ENCODE results near the gene ZNF343. TPM values are rescaled to one million over a fixed set of nuclear protein-coding genes. Genes with fewer than 3 reads are reported as not detected.
A peak's percentile ranks its signal among the peaks of the same experiment; 100 is the strongest.
"Not testable (repeated sequence)": the region's sequence is repeated elsewhere in the genome, so short reads cannot be mapped to it uniquely, and the experiment has no call there.

Gene ZNF343
- total RNA-seq = 5.8 TPM
- long read RNA-seq, transcript ZNF343-201 (6 exons, 3,632 nt) = major isoform, 5 of 22 reads
- long read RNA-seq, partial matches to known transcripts = 1 of 22 reads
- long read RNA-seq, other reads (novel, unspliced or antisense) = 16 of 22 reads

- ATAC-seq (peak; percentile 97), DNase-seq (peak; percentile 84)
- intact Hi-C loops (cut with micrococcal nuclease) = no loop called here
These were observed at the start of gene ZNF343 for GRCh38 chr20:2508631-2509467. Gene ZNF343, minus strand, starts transcription at chr20:2508915. Its CDS starts 15,020 bp downstream, at chr20:2493895.

- intact Hi-C loops (cut with micrococcal nuclease) = no loop called here
- DNase-seq (no peak), ATAC-seq (no peak)
These were observed 49.3 kb upstream of the ZNF343 start for GRCh38 chr20:2557873-2558580.

GRCh38 chr20:2545594-2545993 lies 36.9 kb upstream of the ZNF343 start:
- no peak for DNase-seq
- ATAC-seq = no peak
- intact Hi-C loops (cut with micrococcal nuclease) = no loop called here

GRCh38 chr20:2544211-2544610 lies 35.5 kb upstream of the ZNF343 start:
- DNase-seq (no peak), ATAC-seq (no peak)

GRCh38 chr20:2542361-2542760 lies 33.6 kb upstream of the ZNF343 start:
- ATAC-seq (no peak), DNase-seq (no peak)
- intact Hi-C loops (cut with micrococcal nuclease) = no loop called here

More at GRCh38 chr20:2544211-2544610, 35.5 kb upstream of the ZNF343 start:
- intact Hi-C loops (cut with micrococcal nuclease) = no loop called here

- ATAC-seq (no peak), DNase-seq (no peak)
- intact Hi-C loops (cut with micrococcal nuclease) = no loop called here
These were observed 33.2 kb upstream of the ZNF343 start for GRCh38 chr20:2541940-2542339.

- ATAC-seq (no peak), DNase-seq (no peak)
- intact Hi-C loops (cut with micrococcal nuclease) = no loop called here
These were observed 30.4 kb upstream of the ZNF343 start for GRCh38 chr20:2538931-2539720.

GRCh38 chr20:2538356-2538755 lies 29.6 kb upstream of the ZNF343 start:
- DNase-seq (no peak), ATAC-seq (no peak)
- intact Hi-C loops (cut with micrococcal nuclease) = no loop called here

GRCh38 chr20:2537101-2537500 lies 28.4 kb upstream of the ZNF343 start:
- DNase-seq = no peak
- intact Hi-C loops (cut with micrococcal nuclease) = no loop called here
- no peak for ATAC-seq

- intact Hi-C loops (cut with micrococcal nuclease) = no loop called here
These were observed 27.9 kb upstream of the ZNF343 start, which contains the start of gene TMC2 for GRCh38 chr20:2536560-2536986. Gene TMC2, plus strand, starts transcription at chr20:2536573. Its CDS starts 49 bp downstream, at chr20:2536622.

GRCh38 chr20:2535711-2536559 lies 27.2 kb upstream of the ZNF343 start:
- ATAC-seq (no peak), DNase-seq (no peak)
- intact Hi-C loops (cut with micrococcal nuclease) = no loop called here

More at GRCh38 chr20:2536560-2536986, 27.9 kb upstream of the ZNF343 start, which contains the start of gene TMC2:
- DNase-seq (no peak), ATAC-seq (no peak)

GRCh38 chr20:2533118-2533517 lies 24.4 kb upstream of the ZNF343 start:
- DNase-seq (no peak), ATAC-seq (no peak)
- intact Hi-C loops (cut with micrococcal nuclease) = no loop called here

GRCh38 chr20:2528671-2529271 lies 20.1 kb upstream of the ZNF343 start:
- DNase-seq = no peak

GRCh38 chr20:2527762-2528161 lies 19.0 kb upstream of the ZNF343 start:
- DNase-seq = no peak
- no peak for ATAC-seq
- intact Hi-C loops (cut with micrococcal nuclease) = no loop called here

More at GRCh38 chr20:2528671-2529271, 20.1 kb upstream of the ZNF343 start:
- intact Hi-C loops (cut with micrococcal nuclease) = no loop called here
- ATAC-seq = no peak

- DNase-seq; ATAC-seq; intact Hi-C loops (cut with micrococcal nuclease): not testable (repeated sequence)
These were observed 17.5 kb upstream of the ZNF343 start for GRCh38 chr20:2526218-2526583.

GRCh38 chr20:2524709-2525506 lies 16.2 kb upstream of the ZNF343 start:
- intact Hi-C loops (cut with micrococcal nuclease) = no loop called here
- peak; percentile 64 for DNase-seq

More at GRCh38 chr20:2524709-2525506, 16.2 kb upstream of the ZNF343 start:
- ATAC-seq = peak; percentile 75
